Activated CD8-positive, alpha-beta memory T cell treated with anti-CD3 and anti-CD28 coated beads for 36 hours (primary cell): ENCODE results near the gene DPAGT1. TPM values are rescaled to one million over a fixed set of nuclear protein-coding genes. Genes with fewer than 3 reads are reported as not detected.

ENCODE experiments used
- CTCF ChIA-PET: fragments of 350-600 bp; sonication (Branson Sonifier 250); formaldehyde crosslinking; loops from one replicate; lab custom pipeline; 2021; ENCODE audit warnings: antibody characterized with exemption; lab: Charles Lee
- POLR2A ChIA-PET: fragments of 350-600 bp; sonication (Branson Sonifier 250); formaldehyde crosslinking; loops from one replicate; lab custom pipeline; 2021; ENCODE audit warnings: antibody characterized with exemption; lab: Charles Lee
- total RNA-seq, 2 experiments: library from RNA; stranded (reverse); gene quantifications; one replicate each; pipeline ENCODE4 v1.2.3, GENCODE V29; 2021

Gene DPAGT1
- total RNA-seq, 2 experiments from 2014 or later: 76.3 to 90.1 TPM

- ChIA-PET POLR2A (no interaction called here), CTCF (interaction anchor here (1.7 kb wide), 1 partner anchor 15 kb away, joined by 5 read pairs; the partner anchor contains the start of gene VPS11)
Measured at GRCh38 chr11:119052163-119052814, 49.4 kb downstream of the DPAGT1 start.

- ChIA-PET CTCF (interaction anchor here (1.3 to 1.7 kb wide), 2 partner anchors 9 to 16 kb away, joined by 3 to 5 read pairs; partner anchors contain the start of gene VPS11), POLR2A (no interaction called here)
Measured at GRCh38 chr11:119051440-119052162, 50.1 kb downstream of the DPAGT1 start.

- POLR2A ChIA-PET: no interaction called here
- CTCF ChIA-PET: no interaction called here
Measured at GRCh38 chr11:119049081-119049480, 52.6 kb downstream of the DPAGT1 start.

- POLR2A ChIA-PET: no interaction called here
Measured at GRCh38 chr11:119048644-119049043, 53.0 kb downstream of the DPAGT1 start.

GRCh38 chr11:119047205-119047604 is 54.4 kb downstream of the DPAGT1 start:
- POLR2A ChIA-PET: interaction anchor here (0.6 to 1.4 kb wide), 2 partner anchors 9 to 19 kb away, joined by 3 to 4 read pairs; partner anchors contain the start of gene HYOU1

More at GRCh38 chr11:119048644-119049043, 53.0 kb downstream of the DPAGT1 start:
- CTCF ChIA-PET: interaction anchor here (0.8 to 1.0 kb wide), 2 partner anchors 17 to 23 kb away, joined by 3 to 4 read pairs; no protein-coding TSS in a partner anchor

More at GRCh38 chr11:119047205-119047604, 54.4 kb downstream of the DPAGT1 start:
- CTCF ChIA-PET: interaction anchor here (0.7 to 1.1 kb wide), 3 partner anchors 9 to 229 kb away, joined by 3 to 6 read pairs (median 3); no protein-coding TSS in a partner anchor

Other genes with a start within 250 kb of the DPAGT1 start
- 1 to 10 TPM; 2.3 TPM for gene CXCR5, start 218.0 kb downstream of the DPAGT1 start, total RNA-seq
- gene BCL9L, start 175.9 kb downstream of the DPAGT1 start, total RNA-seq: 10 to 100 TPM; 23.8 to 26.3 TPM
- gene UPK2, start 145.6 kb downstream of the DPAGT1 start, total RNA-seq: not detected
- gene FOXR1, start 130.1 kb downstream of the DPAGT1 start, total RNA-seq: not detected
- 10 to 100 TPM; 32.7 to 33.4 TPM for gene CENATAC, start 103.7 kb downstream of the DPAGT1 start, total RNA-seq
- 1,000 to 10,000 TPM; 1,363 to 1,371 TPM for gene RPS25, start 83.5 kb downstream of the DPAGT1 start, total RNA-seq
- 100 to 1,000 TPM; 136 to 145 TPM for gene TRAPPC4, start 83.1 kb downstream of the DPAGT1 start, total RNA-seq
- 10 to 100 TPM; 29.9 to 30.4 TPM for gene SLC37A4, start 71.0 kb downstream of the DPAGT1 start, total RNA-seq
- gene HYOU1, start 44.6 kb downstream of the DPAGT1 start, total RNA-seq: 100 to 1,000 TPM; 151 to 159 TPM
- gene VPS11, start 34.0 kb downstream of the DPAGT1 start, total RNA-seq: 10 to 100 TPM; 20.6 to 21.0 TPM
- gene HMBS, start 17.0 kb downstream of the DPAGT1 start, total RNA-seq: 10 to 100 TPM; 40.5 to 41.3 TPM
- gene C2CD2L, start 5.5 kb upstream of the DPAGT1 start, total RNA-seq: 10 to 100 TPM; 26.0 to 26.6 TPM
- 10 to 100 TPM; 26.5 to 27.5 TPM for gene HINFP, start 19.7 kb upstream of the DPAGT1 start, total RNA-seq
- under 1 TPM in 1 of 2 experiments, not detected in 1; 0.08 TPM for gene ABCG4, start 47.2 kb upstream of the DPAGT1 start, total RNA-seq
- gene NLRX1, start 66.9 kb upstream of the DPAGT1 start, total RNA-seq: 10 to 100 TPM; 18.2 TPM
- not detected for gene NHERF4, start 83.6 kb upstream of the DPAGT1 start, total RNA-seq
- gene CBL, start 104.5 kb upstream of the DPAGT1 start, total RNA-seq: 10 to 100 TPM; 26.3 to 26.9 TPM
- gene MCAM, start 215.3 kb upstream of the DPAGT1 start, total RNA-seq: 1 to 10 TPM; 4.6 to 4.8 TPM
- 10 to 100 TPM; 32.8 to 33.7 TPM for gene RNF26, start 232.7 kb upstream of the DPAGT1 start, total RNA-seq
- gene C1QTNF5, start 239.0 kb upstream of the DPAGT1 start, total RNA-seq: not detected
- gene MFRP, start 244.9 kb upstream of the DPAGT1 start, total RNA-seq: not detected